Measurements from ENCODE around the gene MAGI1. TPM values are rescaled to one million over a fixed set of nuclear protein-coding genes. Genes with fewer than 3 reads are reported as not detected.

Gene MAGI1
- total RNA-seq, 1 experiment from 2014 or later: 58.2 TPM

DNA sequence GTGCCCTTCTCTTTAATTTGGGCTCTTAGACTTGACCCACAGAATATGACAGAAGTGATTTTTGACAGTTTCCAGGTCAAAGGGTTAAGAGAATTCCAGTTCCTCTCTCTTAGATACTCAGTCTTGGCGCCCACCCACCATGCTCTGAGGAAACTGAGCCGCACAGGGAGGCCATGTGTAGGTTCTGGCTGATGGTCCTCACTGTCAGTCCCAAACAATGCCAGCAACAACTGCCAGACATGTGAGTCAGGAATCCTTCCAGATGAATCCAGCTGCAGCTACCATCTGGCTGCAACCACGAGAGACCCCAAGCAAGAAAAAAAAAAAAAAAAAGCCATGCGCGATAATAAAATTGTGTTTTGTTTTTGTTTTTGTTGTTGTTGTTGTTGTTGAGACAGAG is 326.6 kb downstream of the MAGI1 start:
- Mint-ChIP-seq H3K4me3 (no peak overlapping the region), H3K36me3 (no peaks in the 10 kb centered on the region), H3K27ac (0 out of 2 replicates have a peak overlapping the region, but pooled peaks have one; percentile 46), H3K27me3 (ENCODE audit: low read depth) (no peaks in the 10 kb centered on the region), H3K9me3 (no peaks in the 10 kb centered on the region), H3K4me1 (peaks cover 54% of the 10 kb centered on the region)
- ATAC-seq (no peak), DNase-seq (ENCODE audit: low spot score) (no peak)
- TF ChIP-seq ELF4 (CRISPR knock-in tag; IDR thresholded peaks at IDR 0.05; ENCODE audit: low read depth) (no peak), JUN (CRISPR knock-in tag; IDR thresholded peaks at IDR 0.05) (no peak), ZNF423 (CRISPR knock-in tag; IDR thresholded peaks at IDR 0.05) (no peak)
- TF ChIP-seq, protein P1, sequence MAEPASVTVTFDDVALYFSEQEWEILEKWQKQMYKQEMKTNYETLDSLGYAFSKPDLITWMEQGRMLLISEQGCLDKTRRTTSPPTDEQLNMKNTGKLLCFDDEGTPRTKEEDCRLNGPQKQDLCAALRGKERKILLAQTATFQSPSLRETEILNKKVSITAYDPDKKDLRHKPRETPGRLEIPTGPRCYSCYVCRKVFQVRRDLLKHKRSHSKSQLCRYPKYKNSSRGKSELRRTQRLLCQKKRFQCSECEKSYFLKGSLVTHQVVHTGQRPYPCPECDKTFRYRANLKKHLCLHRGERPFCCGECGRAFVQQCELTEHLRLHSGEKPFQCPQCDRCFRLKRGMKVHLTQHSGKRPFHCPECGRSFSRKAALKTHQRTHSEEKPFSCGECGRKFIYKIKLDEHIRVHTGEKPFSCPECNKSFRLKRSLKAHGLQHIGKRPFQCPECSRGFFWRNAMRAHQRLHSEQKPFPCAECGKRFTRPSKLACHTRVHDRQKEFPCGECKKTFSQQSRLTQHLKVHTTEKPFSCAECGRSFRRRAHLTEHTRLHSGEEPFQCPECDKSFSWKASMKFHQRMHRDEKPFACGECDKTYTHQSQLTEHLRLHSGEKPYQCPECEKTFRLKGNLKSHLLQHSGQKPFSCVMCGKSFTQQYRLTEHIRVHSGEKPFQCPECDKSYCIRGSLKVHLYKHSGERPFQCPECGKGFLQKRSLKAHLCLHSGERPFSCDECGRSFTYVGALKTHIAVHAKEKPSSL (CRISPR knock-in tag; conservative IDR thresholded peaks at IDR 0.05): no peak
- ChIA-PET CTCF (interaction anchor here (1.1 kb wide), 1 partner anchor 246 kb away, joined by 3 read pairs; no protein-coding TSS in a partner anchor), POLR2A (interaction anchor here (0.6 kb wide), 2 partner anchors 8 to 1062 kb away, joined by 3 to 4 read pairs; no protein-coding TSS in a partner anchor)

GRCh38 chr3:65706776-65707568 is 331.7 kb downstream of the MAGI1 start:
- H3K27ac Mint-ChIP-seq: no peak overlapping the region
- ChIA-PET CTCF (no interaction called here), POLR2A (interaction anchor here (0.7 kb wide), 1 partner anchor 1153 kb away, joined by 8 read pairs; no protein-coding TSS in a partner anchor)
- peaks cover 25% of the 10 kb centered on the region for H3K4me1 Mint-ChIP-seq
- no peaks in the 10 kb centered on the region for H3K27me3 Mint-ChIP-seq (ENCODE audit: low read depth)
- no peak for ATAC-seq
- no peak for DNase-seq (ENCODE audit: low spot score)
- H3K36me3 Mint-ChIP-seq: no peaks in the 10 kb centered on the region
- no peaks in the 10 kb centered on the region for H3K9me3 Mint-ChIP-seq
- H3K4me3 Mint-ChIP-seq: no peak overlapping the region
- TF ChIP-seq GTF2I (CRISPR knock-in tag; conservative IDR thresholded peaks at IDR 0.05) (no peak), ATF6 (CRISPR knock-in tag; IDR thresholded peaks at IDR 0.05) (no peak), FOXK1 (CRISPR knock-in tag; IDR thresholded peaks at IDR 0.05) (no peak), PRDM15 (CRISPR knock-in tag; IDR thresholded peaks at IDR 0.05) (no peak), OVOL2 (CRISPR knock-in tag; IDR thresholded peaks at IDR 0.05; ENCODE audit: borderline replicate concordance) (no peak), ZNF263 (CRISPR knock-in tag; IDR thresholded peaks at IDR 0.05; ENCODE audit: low read depth) (no peak), ZNF671 (CRISPR knock-in tag; IDR thresholded peaks at IDR 0.05) (no peak), ZNF219 (CRISPR knock-in tag; IDR thresholded peaks at IDR 0.05; ENCODE audit: borderline replicate concordance) (no peak), ETV6 (CRISPR knock-in tag; IDR thresholded peaks at IDR 0.05) (no peak), TP53 (CRISPR knock-in tag; IDR thresholded peaks at IDR 0.05) (no peak), PRRX2 (CRISPR knock-in tag; IDR thresholded peaks at IDR 0.05) (no peak), HMGA2 (CRISPR knock-in tag; IDR thresholded peaks at IDR 0.05) (no peak), SMAD3 (CRISPR knock-in tag; IDR thresholded peaks at IDR 0.05; ENCODE audit: borderline replicate concordance) (no peak)
- TF ChIP-seq, protein P2, sequence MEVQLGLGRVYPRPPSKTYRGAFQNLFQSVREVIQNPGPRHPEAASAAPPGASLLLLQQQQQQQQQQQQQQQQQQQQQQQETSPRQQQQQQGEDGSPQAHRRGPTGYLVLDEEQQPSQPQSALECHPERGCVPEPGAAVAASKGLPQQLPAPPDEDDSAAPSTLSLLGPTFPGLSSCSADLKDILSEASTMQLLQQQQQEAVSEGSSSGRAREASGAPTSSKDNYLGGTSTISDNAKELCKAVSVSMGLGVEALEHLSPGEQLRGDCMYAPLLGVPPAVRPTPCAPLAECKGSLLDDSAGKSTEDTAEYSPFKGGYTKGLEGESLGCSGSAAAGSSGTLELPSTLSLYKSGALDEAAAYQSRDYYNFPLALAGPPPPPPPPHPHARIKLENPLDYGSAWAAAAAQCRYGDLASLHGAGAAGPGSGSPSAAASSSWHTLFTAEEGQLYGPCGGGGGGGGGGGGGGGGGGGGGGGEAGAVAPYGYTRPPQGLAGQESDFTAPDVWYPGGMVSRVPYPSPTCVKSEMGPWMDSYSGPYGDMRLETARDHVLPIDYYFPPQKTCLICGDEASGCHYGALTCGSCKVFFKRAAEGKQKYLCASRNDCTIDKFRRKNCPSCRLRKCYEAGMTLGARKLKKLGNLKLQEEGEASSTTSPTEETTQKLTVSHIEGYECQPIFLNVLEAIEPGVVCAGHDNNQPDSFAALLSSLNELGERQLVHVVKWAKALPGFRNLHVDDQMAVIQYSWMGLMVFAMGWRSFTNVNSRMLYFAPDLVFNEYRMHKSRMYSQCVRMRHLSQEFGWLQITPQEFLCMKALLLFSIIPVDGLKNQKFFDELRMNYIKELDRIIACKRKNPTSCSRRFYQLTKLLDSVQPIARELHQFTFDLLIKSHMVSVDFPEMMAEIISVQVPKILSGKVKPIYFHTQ (CRISPR knock-in tag; IDR thresholded peaks at IDR 0.05): no peak
- TF ChIP-seq, protein P3, sequence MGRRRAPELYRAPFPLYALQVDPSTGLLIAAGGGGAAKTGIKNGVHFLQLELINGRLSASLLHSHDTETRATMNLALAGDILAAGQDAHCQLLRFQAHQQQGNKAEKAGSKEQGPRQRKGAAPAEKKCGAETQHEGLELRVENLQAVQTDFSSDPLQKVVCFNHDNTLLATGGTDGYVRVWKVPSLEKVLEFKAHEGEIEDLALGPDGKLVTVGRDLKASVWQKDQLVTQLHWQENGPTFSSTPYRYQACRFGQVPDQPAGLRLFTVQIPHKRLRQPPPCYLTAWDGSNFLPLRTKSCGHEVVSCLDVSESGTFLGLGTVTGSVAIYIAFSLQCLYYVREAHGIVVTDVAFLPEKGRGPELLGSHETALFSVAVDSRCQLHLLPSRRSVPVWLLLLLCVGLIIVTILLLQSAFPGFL (CRISPR knock-in tag; IDR thresholded peaks at IDR 0.05; ENCODE audit: borderline replicate concordance): no peak
- TF ChIP-seq, protein P4, sequence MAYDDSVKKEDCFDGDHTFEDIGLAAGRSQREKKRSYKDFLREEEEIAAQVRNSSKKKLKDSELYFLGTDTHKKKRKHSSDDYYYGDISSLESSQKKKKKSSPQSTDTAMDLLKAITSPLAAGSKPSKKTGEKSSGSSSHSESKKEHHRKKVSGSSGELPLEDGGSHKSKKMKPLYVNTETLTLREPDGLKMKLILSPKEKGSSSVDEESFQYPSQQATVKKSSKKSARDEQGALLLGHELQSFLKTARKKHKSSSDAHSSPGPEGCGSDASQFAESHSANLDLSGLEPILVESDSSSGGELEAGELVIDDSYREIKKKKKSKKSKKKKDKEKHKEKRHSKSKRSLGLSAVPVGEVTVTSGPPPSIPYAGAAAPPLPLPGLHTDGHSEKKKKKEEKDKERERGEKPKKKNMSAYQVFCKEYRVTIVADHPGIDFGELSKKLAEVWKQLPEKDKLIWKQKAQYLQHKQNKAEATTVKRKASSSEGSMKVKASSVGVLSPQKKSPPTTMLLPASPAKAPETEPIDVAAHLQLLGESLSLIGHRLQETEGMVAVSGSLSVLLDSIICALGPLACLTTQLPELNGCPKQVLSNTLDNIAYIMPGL (CRISPR knock-in tag; IDR thresholded peaks at IDR 0.05): no peak

All from WTC11 (cell line).